Nephron (organoid): Measurements from ENCODE around the gene DENND2C.

ENCODE experiments used
- H3K27ac Mint-ChIP-seq, 3 experiments: 2 replicates each; pipeline ENCODE4 v1.8.0; 2020; ENCODE audit warnings: mixed read lengths in 3 of 3, mild to moderate bottlenecking in 2 of 3, moderate library complexity in 1 of 3
- H3K27me3 Mint-ChIP-seq: 2 replicates; pipeline ENCODE4 v1.8.0; 2021; ENCODE audit warnings: low read depth, mild to moderate bottlenecking, moderate library complexity, mixed read lengths
- H3K36me3 Mint-ChIP-seq: 2 replicates; pipeline ENCODE4 v1.8.0; 2020; ENCODE audit warnings: low read depth, mixed read lengths
- H3K4me1 Mint-ChIP-seq: 2 replicates; pipeline ENCODE4 v1.8.0; 2020; ENCODE audit warnings: mixed read lengths
- H3K4me3 Mint-ChIP-seq, 3 experiments: 2 replicates each; pipeline ENCODE4 v1.8.0; 2020; ENCODE audit warnings: mild to moderate bottlenecking in 3 of 3, mixed read lengths in 3 of 3, moderate library complexity in 2 of 3
- H3K9me3 Mint-ChIP-seq: 2 replicates; pipeline ENCODE4 v1.8.0; 2020; ENCODE audit warnings: mixed read lengths
- CTCF ChIP-seq, 3 experiments: fragments of 200-600 bp; sonication (generic); IDR thresholded peaks; one replicate each; pipeline ENCODE4 v1.5.0; 2021; ENCODE audit warnings: antibody characterized with exemption in 3 of 3; ENCODE audit not compliant: unreplicated experiment in 3 of 3

The DENND2C gene

GRCh38 chr1:114589122-114589521 is 80.7 kb downstream of the DENND2C start:
- H3K4me3 Mint-ChIP-seq: no peak overlapping the region
- H3K9me3 Mint-ChIP-seq: no peaks in the 10 kb centered on the region
- H3K4me1 Mint-ChIP-seq: peaks cover 7% of the 10 kb centered on the region
- H3K27me3 Mint-ChIP-seq: no peaks in the 10 kb centered on the region
- no peak overlapping the region for H3K27ac Mint-ChIP-seq
- TF ChIP-seq CTCF (IDR thresholded peaks at IDR 0.05; ENCODE audit: unreplicated experiment in 3 of 3): no peak
- no peaks in the 10 kb centered on the region for H3K36me3 Mint-ChIP-seq

- Mint-ChIP-seq H3K36me3 (no peaks in the 10 kb centered on the region), H3K27ac (peak overlapping the region in 1 of 3 experiments; percentile 0), H3K9me3 (no peaks in the 10 kb centered on the region), H3K27me3 (no peaks in the 10 kb centered on the region), H3K4me3 (no peak overlapping the region), H3K4me1 (peaks cover 7% of the 10 kb centered on the region)
- TF ChIP-seq CTCF (IDR thresholded peaks at IDR 0.05; ENCODE audit: unreplicated experiment in 3 of 3): no peak
Observed at GRCh38 chr1:114588196-114588689, 81.6 kb downstream of the DENND2C start.

- no peak overlapping the region for H3K27ac Mint-ChIP-seq
- no peak overlapping the region for H3K4me3 Mint-ChIP-seq
- no peaks in the 10 kb centered on the region for H3K9me3 Mint-ChIP-seq
- TF ChIP-seq CTCF (IDR thresholded peaks at IDR 0.05; ENCODE audit: unreplicated experiment in 3 of 3): no peak
- no peaks in the 10 kb centered on the region for H3K36me3 Mint-ChIP-seq
- peaks cover 10% of the 10 kb centered on the region for H3K4me1 Mint-ChIP-seq
- H3K27me3 Mint-ChIP-seq: no peaks in the 10 kb centered on the region
Observed at GRCh38 chr1:114587203-114587991, 82.5 kb downstream of the DENND2C start.

- peaks cover 15% of the 10 kb centered on the region for H3K4me1 Mint-ChIP-seq
- no peak overlapping the region for H3K27ac Mint-ChIP-seq
- no peak for TF ChIP-seq CTCF (IDR thresholded peaks at IDR 0.05; ENCODE audit: unreplicated experiment in 3 of 3)
- no peaks in the 10 kb centered on the region for H3K36me3 Mint-ChIP-seq
- H3K4me3 Mint-ChIP-seq: no peak overlapping the region
- H3K27me3 Mint-ChIP-seq: no peaks in the 10 kb centered on the region
- no peaks in the 10 kb centered on the region for H3K9me3 Mint-ChIP-seq
Observed at GRCh38 chr1:114586513-114587047, 83.3 kb downstream of the DENND2C start.

GRCh38 chr1:114585231-114585630 is 84.6 kb downstream of the DENND2C start:
- Mint-ChIP-seq H3K36me3 (peaks cover 4% of the 10 kb centered on the region), H3K4me3 (no peak overlapping the region), H3K9me3 (no peaks in the 10 kb centered on the region), H3K27ac (peak overlapping the region in 2 of 3 experiments; percentile 72 to 89), H3K4me1 (peaks cover 23% of the 10 kb centered on the region), H3K27me3 (no peaks in the 10 kb centered on the region)
- no peak for TF ChIP-seq CTCF (IDR thresholded peaks at IDR 0.05; ENCODE audit: unreplicated experiment in 3 of 3)
